Astrocyte of the cerebellum (primary cell): Measurements from ENCODE around the gene PLEKHB1.

Experiments used
- DNase-seq: peaks from one replicate; pipeline ENCODE4 v3.0.0-alpha.2; 2011; ENCODE audit warnings: low read depth
- H3K4me3 ChIP-seq: 2 replicates; pipeline ENCODE4 v1.5.1; 2011; ENCODE audit warnings: mild to moderate bottlenecking, low read depth, low read length, moderate library complexity
- in situ Hi-C: cut with HindIII; loops from 2 replicates; pipeline ENCODE4 v1.10.0; 2017; ENCODE audit warnings: low sequenced_read_pairs
- TF ChIP-seq, protein P1 (sequence below): IDR thresholded peaks from 2 replicates; pipeline ENCODE4 v1.5.1; 2012; ENCODE audit warnings: low read length, low read depth, moderate library complexity, mild to moderate bottlenecking; ENCODE audit errors: missing control alignments

The PLEKHB1 gene

DNA sequence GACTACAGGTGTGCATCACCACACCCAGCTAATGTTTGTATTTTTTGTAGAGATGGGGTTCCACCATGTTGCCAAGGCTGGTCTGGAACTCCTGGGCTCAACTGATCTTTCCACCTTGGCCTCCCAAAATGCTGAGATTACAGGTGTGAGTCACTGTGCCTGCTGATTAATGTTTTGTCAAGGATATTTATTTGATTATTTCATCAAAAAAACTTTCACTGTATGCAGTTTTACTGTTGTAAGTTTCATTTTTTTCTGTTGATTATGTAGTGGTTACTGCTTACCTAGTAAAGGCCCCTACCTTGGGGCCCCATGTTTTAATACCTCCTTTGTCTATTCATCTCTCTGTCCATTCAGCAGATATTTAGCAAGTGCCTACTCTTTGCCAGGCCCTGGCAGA lies 31.8 kb upstream of the PLEKHB1 start:
- H3K4me3 ChIP-seq, result no peak overlapping the region
- TF ChIP-seq, protein P1, sequence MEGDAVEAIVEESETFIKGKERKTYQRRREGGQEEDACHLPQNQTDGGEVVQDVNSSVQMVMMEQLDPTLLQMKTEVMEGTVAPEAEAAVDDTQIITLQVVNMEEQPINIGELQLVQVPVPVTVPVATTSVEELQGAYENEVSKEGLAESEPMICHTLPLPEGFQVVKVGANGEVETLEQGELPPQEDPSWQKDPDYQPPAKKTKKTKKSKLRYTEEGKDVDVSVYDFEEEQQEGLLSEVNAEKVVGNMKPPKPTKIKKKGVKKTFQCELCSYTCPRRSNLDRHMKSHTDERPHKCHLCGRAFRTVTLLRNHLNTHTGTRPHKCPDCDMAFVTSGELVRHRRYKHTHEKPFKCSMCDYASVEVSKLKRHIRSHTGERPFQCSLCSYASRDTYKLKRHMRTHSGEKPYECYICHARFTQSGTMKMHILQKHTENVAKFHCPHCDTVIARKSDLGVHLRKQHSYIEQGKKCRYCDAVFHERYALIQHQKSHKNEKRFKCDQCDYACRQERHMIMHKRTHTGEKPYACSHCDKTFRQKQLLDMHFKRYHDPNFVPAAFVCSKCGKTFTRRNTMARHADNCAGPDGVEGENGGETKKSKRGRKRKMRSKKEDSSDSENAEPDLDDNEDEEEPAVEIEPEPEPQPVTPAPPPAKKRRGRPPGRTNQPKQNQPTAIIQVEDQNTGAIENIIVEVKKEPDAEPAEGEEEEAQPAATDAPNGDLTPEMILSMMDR, result no peak
- no peak for DNase-seq
- in situ Hi-C loops, result no loop called here

DNA sequence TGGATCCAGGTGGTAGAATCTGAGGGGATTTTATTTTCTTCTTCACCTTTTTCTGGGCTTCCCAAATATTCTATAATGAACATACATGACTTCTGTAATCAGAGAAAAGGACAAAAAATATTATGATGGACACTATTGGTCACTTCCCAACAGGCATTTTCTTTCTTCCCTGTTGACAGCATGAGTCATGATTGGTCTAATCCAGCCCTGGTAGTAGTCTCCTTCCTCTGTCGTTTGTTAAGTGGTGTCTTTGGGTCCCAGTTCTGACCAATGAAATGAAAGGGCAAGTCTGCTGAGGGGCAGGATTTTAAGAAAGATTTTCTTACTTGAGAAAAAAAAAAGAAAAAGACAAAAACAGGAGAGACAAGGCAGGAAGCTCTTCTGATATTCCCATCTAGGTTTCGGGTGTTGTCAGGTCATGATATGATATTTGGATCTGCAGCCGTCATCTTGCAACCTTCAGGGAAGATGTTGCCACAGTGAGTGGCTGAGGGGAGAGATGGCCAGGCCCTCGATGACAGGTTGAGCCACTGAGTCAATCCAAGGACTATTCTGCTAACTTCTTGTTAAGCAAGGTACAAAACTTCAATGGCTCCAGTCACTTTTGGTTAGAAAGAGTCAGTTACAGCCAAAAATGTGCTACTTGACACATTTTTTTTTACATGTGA lies 23.3 kb upstream of the PLEKHB1 start:
- DNase-seq, result no peak
- H3K4me3 ChIP-seq, result no peak overlapping the region
- TF ChIP-seq, protein P1, result no peak
- in situ Hi-C loops, result no loop called here

DNA sequence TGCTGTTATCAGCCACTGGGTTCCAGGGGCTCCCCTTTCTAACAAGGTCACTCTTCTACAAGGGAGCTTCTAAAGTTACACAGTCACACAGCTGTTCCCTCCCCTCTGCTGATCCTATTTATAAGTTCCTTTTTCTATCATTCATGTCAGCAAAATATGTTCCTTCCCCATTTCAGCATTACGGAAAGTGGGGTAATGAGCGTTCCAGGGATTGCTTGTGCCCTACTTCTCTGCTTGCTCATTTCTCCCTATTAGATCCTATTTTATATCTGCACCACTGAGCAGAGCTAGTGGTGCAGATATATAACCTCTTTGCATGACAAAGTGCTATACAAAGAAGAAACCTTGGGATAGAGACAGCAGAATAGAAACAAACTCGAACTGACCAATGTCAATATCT lies 22.7 kb upstream of the PLEKHB1 start:
- in situ Hi-C loops, result no loop called here
- H3K4me3 ChIP-seq, result no peak overlapping the region
- DNase-seq, result no peak
- TF ChIP-seq, protein P1, result no peak

DNA sequence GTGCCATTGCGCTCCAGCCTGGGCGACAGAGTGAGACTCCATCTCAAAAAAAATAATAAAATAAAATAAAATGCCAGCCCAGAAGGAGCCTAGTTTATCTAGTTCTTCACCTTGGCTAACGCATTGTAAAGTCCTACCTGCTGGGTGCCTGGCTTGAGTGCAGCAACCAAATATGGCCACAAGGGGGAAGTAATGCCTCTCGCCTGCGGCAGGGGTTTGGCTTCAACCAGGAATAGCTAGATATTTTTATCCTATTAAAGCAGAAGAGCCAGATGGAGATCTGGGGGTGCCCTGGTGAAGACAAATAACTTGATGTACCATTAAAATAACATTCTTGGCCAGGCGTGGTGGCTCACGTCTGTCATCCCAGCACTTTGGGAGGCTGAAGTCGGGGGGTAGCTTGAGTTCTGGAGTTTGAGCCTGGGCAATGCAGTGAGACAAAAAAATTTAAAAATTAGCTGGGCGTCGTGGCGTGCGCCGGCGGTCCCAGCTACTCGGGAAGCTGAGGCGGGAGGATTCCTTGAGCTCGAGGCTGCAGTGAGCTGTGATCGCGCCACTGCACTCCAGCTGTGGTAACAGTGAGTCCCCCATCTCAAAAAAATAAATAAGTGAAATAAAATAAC lies 20.6 kb upstream of the PLEKHB1 start:
- no peak overlapping the region for H3K4me3 ChIP-seq
- in situ Hi-C loops, result no loop called here
- DNase-seq, result peak; percentile 48
- TF ChIP-seq, protein P1, result peak; percentile 94

DNA sequence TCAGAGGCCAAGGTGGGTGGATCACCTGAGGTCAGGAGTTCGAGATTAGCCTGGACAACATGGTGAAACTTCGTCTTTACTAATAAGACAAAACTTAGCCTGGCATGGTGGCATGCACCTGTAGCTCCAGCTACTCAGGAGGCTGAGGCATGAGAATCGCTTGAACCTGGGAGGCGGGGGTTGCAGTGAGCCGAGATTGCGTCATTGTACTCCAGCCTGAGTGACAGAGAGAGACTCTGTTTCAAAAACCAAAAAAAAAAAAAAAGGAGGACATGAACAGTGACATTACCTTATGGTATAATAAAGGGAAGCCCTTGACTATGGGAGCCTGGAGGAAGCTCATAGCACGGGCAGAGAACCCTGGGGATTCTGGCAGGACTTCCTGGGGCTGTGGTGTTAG lies 16.5 kb upstream of the PLEKHB1 start:
- in situ Hi-C loops, result no loop called here
- TF ChIP-seq, protein P1, result no peak
- DNase-seq, result no peak
- no peak overlapping the region for H3K4me3 ChIP-seq

DNA sequence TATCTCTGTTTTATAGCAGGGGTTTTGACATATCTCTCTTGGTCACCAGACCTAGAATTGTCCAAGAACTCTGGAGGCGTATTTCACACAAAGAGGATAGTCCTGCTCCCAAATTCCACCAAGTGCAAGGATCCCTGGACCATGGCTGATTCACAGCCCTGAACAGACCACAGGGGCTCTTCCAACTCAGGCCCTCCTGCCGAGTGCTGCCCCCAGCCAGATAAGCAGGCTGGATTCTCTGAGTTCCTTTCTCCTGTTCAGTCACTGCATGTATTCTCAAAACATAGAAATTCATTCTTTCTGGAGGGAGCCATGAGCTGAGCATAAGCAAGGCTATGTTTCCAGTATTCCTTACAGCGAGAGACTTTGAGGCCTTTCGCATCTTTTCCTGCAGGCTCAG lies 13.4 kb upstream of the PLEKHB1 start:
- TF ChIP-seq, protein P1, result no peak
- no peak overlapping the region for H3K4me3 ChIP-seq
- no peak for DNase-seq
- in situ Hi-C loops, result no loop called here
